Measurements from ENCODE around the gene ASPSCR1. TPM values are rescaled to one million over a fixed set of nuclear protein-coding genes. Genes with fewer than 3 reads are reported as not detected.

ASPSCR1 gene
- total and polyA plus RNA-seq, 9 of the 15 experiments (the other 6 are each of a cell fraction or from before 2014, with no cell fraction given): 0.90 to 36.9 (median 11.6) TPM

- no peak for TF ChIP-seq ZFP1 (CRISPR knock-in tag; IDR thresholded peaks at IDR 0.05)
- peak; percentile 83; the same call in 1 of the 2 replicates for TF ChIP-seq RBM34 (IDR thresholded peaks at IDR 0.05; ENCODE audit: borderline replicate concordance, insufficient read depth, low read length)
- TF ChIP-seq MAZ (CRISPR knock-in tag; conservative IDR thresholded peaks at IDR 0.05 in 1 of 2, IDR thresholded peaks at IDR 0.05 in 1 of 2): peak; percentile 90 to 91
- TF ChIP-seq MED1 (CRISPR knock-in tag; IDR thresholded peaks at IDR 0.05; ENCODE audit: borderline replicate concordance): no peak
- peak; percentile 87 for TF ChIP-seq RB1 (IDR thresholded peaks at IDR 0.05; ENCODE audit: low read depth)
- peak; percentile 97 for TF ChIP-seq MAX (CRISPR knock-in tag; IDR thresholded peaks at IDR 0.05)
- peak; percentile 39; the same call in 1 of the 2 replicates for TF ChIP-seq SPI1 (IDR thresholded peaks at IDR 0.05; ENCODE audit: borderline replicate concordance, low read depth, low read length)
- TF ChIP-seq CREBBP (IDR thresholded peaks at IDR 0.05; ENCODE audit: low read depth, low read length): no peak
- TF ChIP-seq CTBP1 (IDR thresholded peaks at IDR 0.05; ENCODE audit: borderline replicate concordance): peak; percentile 99
- TF ChIP-seq SNAPC5 (CRISPR knock-in tag; IDR thresholded peaks at IDR 0.05): no peak
- TF ChIP-seq GTF3C2 (IDR thresholded peaks at IDR 0.05; ENCODE audit: borderline replicate concordance, extremely low read depth, insufficient read length): no peak
- no peak for TF ChIP-seq ESRRB (CRISPR knock-in tag; IDR thresholded peaks at IDR 0.05; ENCODE audit: borderline replicate concordance)
- TF ChIP-seq SMAD4 (CRISPR knock-in tag; conservative IDR thresholded peaks at IDR 0.05): peak; percentile 64; the same call in 1 of the 2 replicates
- TF ChIP-seq NFIX (CRISPR knock-in tag; IDR thresholded peaks at IDR 0.05; ENCODE audit: low read depth): no peak
- peak; percentile 87 for TF ChIP-seq HNRNPL (IDR thresholded peaks at IDR 0.05; ENCODE audit: low read depth, low read length)
- peak; percentile 90 for TF ChIP-seq NFYB (IDR thresholded peaks at IDR 0.05; ENCODE audit: extremely low read depth, insufficient read length)
- peak; percentile 96 for TF ChIP-seq MYC (IDR thresholded peaks at IDR 0.05; ENCODE audit: low read depth, low read length)
- 0 out of 2 replicates have a peak, but pooled peaks have one; percentile 8 for TF ChIP-seq MYC (CRISPR knock-in tag; IDR thresholded peaks at IDR 0.05; ENCODE audit: borderline replicate concordance, low read depth)
- TF ChIP-seq FOXK1 (CRISPR knock-in tag; IDR thresholded peaks at IDR 0.05; ENCODE audit: borderline replicate concordance): no peak
- TF ChIP-seq CTCFL (IDR thresholded peaks at IDR 0.05; ENCODE audit: borderline replicate concordance, insufficient read depth, low read depth, low read length, poor library complexity, severe bottlenecking): peak; percentile 72
- TF ChIP-seq BRD9 (IDR thresholded peaks at IDR 0.05; ENCODE audit: low read depth, partially characterized antibody): no peak
- peak; percentile 26 for TF ChIP-seq SAFB (IDR thresholded peaks at IDR 0.05; ENCODE audit: borderline replicate concordance, low read depth, low read length)
Observed at GRCh38 chr17:82037092-82037888, 59.9 kb downstream of the ASPSCR1 start, which contains the start of gene DCXR (continued).

Data from K562 (cell line).